ENCODE results near the gene SYMPK.

The SYMPK gene

GRCh38 chr19:45862564-45863334, at the start of gene SYMPK:
Gene SYMPK, minus strand, starts transcription at chr19:45863147. Its CDS starts 8,652 bp downstream, at chr19:45854495.
- no peaks in the 10 kb centered on the region for H3K27me3 ChIP-seq (ENCODE audit: insufficient read depth, low read depth, severe bottlenecking)
- no peak for TF ChIP-seq CTCF (IDR thresholded peaks at IDR 0.05; ENCODE audit: low read depth, low read length)
- H3K27ac ChIP-seq = peak within 1 kb of the TSS; percentile 78
- H3K9me3 ChIP-seq (ENCODE audit: severe bottlenecking) = no peaks in the 10 kb centered on the region
- peak; percentile 99 for DNase-seq
- H3K36me3 ChIP-seq = peaks cover 18% of the 10 kb centered on the region
- peak within 1 kb of the TSS; percentile 98 for H3K4me3 ChIP-seq (ENCODE audit: low read depth, low read length)

- Histone ChIP-seq H3K27me3 (ENCODE audit: insufficient read depth, low read depth, severe bottlenecking) (no peaks in the 10 kb centered on the region), H3K9me3 (ENCODE audit: severe bottlenecking) (no peaks in the 10 kb centered on the region), H3K4me3 (ENCODE audit: low read depth, low read length) (no peak overlapping the region), H3K27ac (no peak overlapping the region), H3K36me3 (no peaks in the 10 kb centered on the region)
- no peak for TF ChIP-seq CTCF (IDR thresholded peaks at IDR 0.05; ENCODE audit: low read depth, low read length)
- no peak for DNase-seq
These were observed 48.3 kb upstream of the SYMPK start for GRCh38 chr19:45911291-45911690.

GRCh38 chr19:45908956-45909355, 46.0 kb upstream of the SYMPK start:
- Histone ChIP-seq H3K27me3 (ENCODE audit: insufficient read depth, low read depth, severe bottlenecking) (no peaks in the 10 kb centered on the region), H3K9me3 (ENCODE audit: severe bottlenecking) (no peaks in the 10 kb centered on the region), H3K36me3 (no peaks in the 10 kb centered on the region), H3K27ac (no peak overlapping the region), H3K4me3 (ENCODE audit: low read depth, low read length) (no peak overlapping the region)
- no peak for TF ChIP-seq CTCF (IDR thresholded peaks at IDR 0.05; ENCODE audit: low read depth, low read length)
- DNase-seq = no peak

- H3K36me3 ChIP-seq = peaks cover under 1% of the 10 kb centered on the region; the same call in 1 of the 2 replicates
- no peak overlapping the region for H3K4me3 ChIP-seq (ENCODE audit: low read depth, low read length)
- no peaks in the 10 kb centered on the region for H3K9me3 ChIP-seq (ENCODE audit: severe bottlenecking)
- no peak for TF ChIP-seq CTCF (IDR thresholded peaks at IDR 0.05; ENCODE audit: low read depth, low read length)
- H3K27me3 ChIP-seq (ENCODE audit: insufficient read depth, low read depth, severe bottlenecking) = no peaks in the 10 kb centered on the region
- no peak overlapping the region for H3K27ac ChIP-seq
- DNase-seq = no peak
These were observed 43.3 kb upstream of the SYMPK start for GRCh38 chr19:45906221-45906620.

- H3K27ac ChIP-seq = no peak overlapping the region
- H3K36me3 ChIP-seq = peaks cover 10% of the 10 kb centered on the region
- no peak for TF ChIP-seq CTCF (IDR thresholded peaks at IDR 0.05; ENCODE audit: low read depth, low read length)
- H3K27me3 ChIP-seq (ENCODE audit: insufficient read depth, low read depth, severe bottlenecking) = no peaks in the 10 kb centered on the region
- H3K4me3 ChIP-seq (ENCODE audit: low read depth, low read length) = no peak overlapping the region
- DNase-seq = no peak
- H3K9me3 ChIP-seq (ENCODE audit: severe bottlenecking) = no peaks in the 10 kb centered on the region
These were observed 42.1 kb upstream of the SYMPK start for GRCh38 chr19:45905011-45905410.
